Muscle layer of duodenum (tissue), 2 donors: ENCODE measurements around the gene PTPRN2.
"Not testable (repeated sequence)": the region's sequence is repeated elsewhere in the genome, so short reads cannot be mapped to it uniquely, and the experiment has no call there.

ENCODE experiments used
- H3K27ac ChIP-seq: one replicate; pipeline ENCODE4 v1.7.0; 2013; ENCODE audit warnings: mild to moderate bottlenecking, low read length
- H3K27me3 ChIP-seq: one replicate; pipeline ENCODE4 v1.7.0; 2013; ENCODE audit warnings: low read depth, mild to moderate bottlenecking, control low read depth, low read length
- H3K36me3 ChIP-seq, 2 donors: one replicate each; pipeline ENCODE4 v1.7.0; 2013; ENCODE audit warnings: low read length in 2 of 2, control low read depth in 1 of 2, mild to moderate bottlenecking in 1 of 2; ENCODE audit not compliant: insufficient read depth in 2 of 2, control insufficient read depth in 1 of 2
- H3K4me1 ChIP-seq, 2 donors: one replicate each; pipeline ENCODE4 v1.7.0; 2013; ENCODE audit warnings: low read length in 2 of 2, mild to moderate bottlenecking in 2 of 2, control low read depth in 1 of 2, moderate library complexity in 1 of 2; ENCODE audit not compliant: insufficient read depth in 2 of 2, control insufficient read depth in 1 of 2
- H3K4me3 ChIP-seq, 2 donors: one replicate each; pipeline ENCODE4 v1.7.0; 2013; ENCODE audit warnings: low read length in 2 of 2, low read depth in 1 of 2, mild to moderate bottlenecking in 1 of 2
- H3K9me3 ChIP-seq, 2 donors: one replicate each; pipeline ENCODE4 v1.7.0; 2013; ENCODE audit warnings: low read length in 2 of 2, control low read depth in 1 of 2, mild to moderate bottlenecking in 1 of 2; ENCODE audit not compliant: control insufficient read depth in 1 of 2
- donor health status: healthy.

PTPRN2 gene

GRCh38 chr7:158260567-158261361 lies 326.9 kb downstream of the PTPRN2 start:
- Histone ChIP-seq H3K4me1 (no peaks in the 10 kb centered on the region), H3K27me3 (no peaks in the 10 kb centered on the region)

GRCh38 chr7:158259671-158260418 lies 327.8 kb downstream of the PTPRN2 start:
- Histone ChIP-seq H3K36me3 (no peaks in the 10 kb centered on the region), H3K27ac (no peak overlapping the region), H3K4me1 (no peaks in the 10 kb centered on the region), H3K4me3 (no peak overlapping the region), H3K9me3 (no peaks in the 10 kb centered on the region), H3K27me3 (no peaks in the 10 kb centered on the region)

More at GRCh38 chr7:158260567-158261361, 326.9 kb downstream of the PTPRN2 start:
- no peaks in the 10 kb centered on the region for H3K36me3 ChIP-seq
- no peaks in the 10 kb centered on the region for H3K9me3 ChIP-seq
- H3K27ac ChIP-seq: no peak overlapping the region
- H3K4me3 ChIP-seq: no peak overlapping the region

GRCh38 chr7:158259141-158259540 lies 328.5 kb downstream of the PTPRN2 start:
- Histone ChIP-seq H3K27ac (no peak overlapping the region), H3K9me3 (no peaks in the 10 kb centered on the region), H3K4me1 (no peaks in the 10 kb centered on the region), H3K27me3 (no peaks in the 10 kb centered on the region), H3K4me3 (no peak overlapping the region), H3K36me3 (no peaks in the 10 kb centered on the region)

- no peak overlapping the region for H3K4me3 ChIP-seq
- H3K9me3 ChIP-seq: no peaks in the 10 kb centered on the region
- H3K36me3 ChIP-seq: no peaks in the 10 kb centered on the region
- H3K27ac ChIP-seq: no peak overlapping the region
- no peaks in the 10 kb centered on the region for H3K4me1 ChIP-seq
- no peaks in the 10 kb centered on the region for H3K27me3 ChIP-seq
Measured at GRCh38 chr7:158258411-158259130, 329.1 kb downstream of the PTPRN2 start.

- H3K27ac ChIP-seq: no peak overlapping the region
Measured at GRCh38 chr7:158257516-158258410, 329.9 kb downstream of the PTPRN2 start.

GRCh38 chr7:158257001-158257400 lies 330.6 kb downstream of the PTPRN2 start:
- no peak overlapping the region for H3K4me3 ChIP-seq

More at GRCh38 chr7:158257516-158258410, 329.9 kb downstream of the PTPRN2 start:
- Histone ChIP-seq H3K9me3 (no peaks in the 10 kb centered on the region), H3K27me3 (no peaks in the 10 kb centered on the region), H3K4me1 (no peaks in the 10 kb centered on the region), H3K4me3 (no peak overlapping the region), H3K36me3 (no peaks in the 10 kb centered on the region)

GRCh38 chr7:158256091-158256816 lies 331.4 kb downstream of the PTPRN2 start:
- Histone ChIP-seq H3K9me3 (no peaks in the 10 kb centered on the region), H3K4me1 (no peaks in the 10 kb centered on the region), H3K36me3 (no peaks in the 10 kb centered on the region), H3K27me3 (no peaks in the 10 kb centered on the region), H3K27ac (no peak overlapping the region), H3K4me3 (no peak overlapping the region)

More at GRCh38 chr7:158257001-158257400, 330.6 kb downstream of the PTPRN2 start:
- Histone ChIP-seq H3K9me3 (no peaks in the 10 kb centered on the region), H3K36me3 (no peaks in the 10 kb centered on the region), H3K27ac (no peak overlapping the region), H3K27me3 (no peaks in the 10 kb centered on the region), H3K4me1 (no peaks in the 10 kb centered on the region)

GRCh38 chr7:158255558-158255957 lies 332.1 kb downstream of the PTPRN2 start:
- H3K27ac ChIP-seq: no peak overlapping the region
- no peaks in the 10 kb centered on the region for H3K4me1 ChIP-seq
- no peaks in the 10 kb centered on the region for H3K36me3 ChIP-seq
- H3K4me3 ChIP-seq: no peak overlapping the region
- no peaks in the 10 kb centered on the region for H3K27me3 ChIP-seq
- no peaks in the 10 kb centered on the region for H3K9me3 ChIP-seq

GRCh38 chr7:158255156-158255555 lies 332.5 kb downstream of the PTPRN2 start:
- H3K4me3 ChIP-seq: no peak overlapping the region
- H3K27ac ChIP-seq: no peak overlapping the region
- H3K36me3 ChIP-seq: no peaks in the 10 kb centered on the region
- no peaks in the 10 kb centered on the region for H3K27me3 ChIP-seq
- no peaks in the 10 kb centered on the region for H3K9me3 ChIP-seq
- H3K4me1 ChIP-seq: no peaks in the 10 kb centered on the region

- H3K4me3 ChIP-seq, H3K4me1 ChIP-seq, H3K9me3 ChIP-seq, H3K36me3 ChIP-seq, H3K27me3 ChIP-seq, H3K27ac ChIP-seq: not testable (repeated sequence)
Measured at GRCh38 chr7:158253670-158254045, 334.0 kb downstream of the PTPRN2 start.
